ENCODE measurements around the gene ATF7.

DNA sequence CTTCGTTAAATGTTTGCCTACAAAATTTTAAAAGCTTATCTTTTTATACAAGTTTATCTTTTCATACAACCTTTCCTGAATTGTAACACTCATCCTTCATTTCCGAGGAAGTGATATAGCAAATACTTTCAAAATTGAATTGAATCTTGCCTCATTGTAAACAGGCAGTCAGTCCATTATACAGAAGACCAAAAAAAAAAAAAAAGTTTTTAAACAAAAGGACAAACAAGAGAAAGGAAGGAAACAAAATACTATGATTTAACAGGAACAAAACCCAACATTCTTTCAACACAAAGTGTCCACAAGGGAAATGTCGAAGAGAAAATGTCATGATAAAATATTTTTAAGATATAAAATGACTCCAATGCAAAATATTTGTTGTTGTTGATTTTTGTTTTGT, 8.5 kb downstream of the ATF7 start:
- TF ChIP-seq EZH2 (IDR thresholded peaks at IDR 0.05; ENCODE audit: borderline replicate concordance, insufficient read depth, low read depth, low read length, poor library complexity, severe bottlenecking) (no peak), CTCF (IDR thresholded peaks at IDR 0.05) (no peak)

Measured in B cell (primary cell).